SK-N-MC (cell line): Measurements from ENCODE around the gene LIM2.

Experiments used
- EZH2 ChIP-seq: fragments of 200-600 bp; sonication (generic); IDR thresholded peaks from one replicate; pipeline ENCODE4 v1.6.1; 2017; ENCODE audit warnings: antibody characterized with exemption
- FOXP2 ChIP-seq: optimal IDR thresholded peaks from 2 replicates; pipeline ENCODE3; 2011; ENCODE audit warnings: mild to moderate bottlenecking, moderate library complexity; ENCODE audit not compliant: insufficient read depth; ENCODE audit errors: extremely low read length, control extremely low read depth
- POLR2AphosphoS5 ChIP-seq: IDR thresholded peaks from 2 replicates; pipeline ENCODE4 v1.6.1; 2012; ENCODE audit warnings: mild to moderate bottlenecking, low read depth, low read length, borderline replicate concordance

GRCh38 chr19:51339313-51339686 is 48.5 kb downstream of the LIM2 start:
- TF ChIP-seq POLR2AphosphoS5 (no peak), EZH2 (no peak), FOXP2 (no peak)
